PC-9 (cell line): ENCODE data around the gene AVEN.

Experiments
- CTCF ChIP-seq: fragments of 200-600 bp; sonication (generic); conservative IDR thresholded peaks from 2 replicates; pipeline ENCODE4 v1.6.1; 2017; ENCODE audit warnings: mixed run types, antibody characterized with exemption, mild to moderate bottlenecking, moderate library complexity
- EZH2 ChIP-seq: fragments of 200-600 bp; sonication (generic); IDR thresholded peaks from 2 replicates; pipeline ENCODE4 v1.8.0; 2017; ENCODE audit warnings: antibody characterized with exemption, low read depth

DNA sequence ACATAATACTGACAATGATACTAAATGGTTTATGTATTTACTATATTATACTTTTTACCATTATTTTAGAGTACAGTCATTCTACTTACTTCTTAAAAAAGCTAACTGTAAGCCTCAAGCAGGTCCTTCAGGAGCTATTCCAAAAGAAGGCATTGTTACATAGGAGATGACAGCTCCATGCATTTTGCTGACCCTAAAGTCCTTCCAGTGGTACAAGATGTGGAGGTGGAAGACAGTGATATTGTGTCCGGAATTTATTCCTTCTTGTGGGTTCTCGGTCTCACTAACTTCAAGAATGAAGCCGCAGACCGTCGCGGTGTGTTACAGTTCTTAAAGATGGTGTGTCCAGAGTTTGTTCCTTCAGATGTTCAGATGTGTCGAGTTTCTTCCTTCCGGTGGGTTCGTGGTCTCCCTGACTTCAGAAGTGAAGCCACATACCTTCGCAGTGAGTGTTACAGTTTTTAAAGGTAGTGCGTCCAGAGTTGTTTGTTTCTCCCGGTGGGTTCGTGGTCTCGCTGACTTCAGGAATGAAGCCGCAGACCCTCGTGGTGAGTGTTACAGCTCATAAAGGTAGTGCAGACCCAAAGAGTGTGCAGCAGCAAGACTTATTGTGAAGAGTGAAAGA lies 20.9 kb downstream of the AVEN start:
- TF ChIP-seq CTCF (no peak), EZH2 (no peak)
